Articular chondrocyte of knee joint (primary cell): ENCODE results near the gene PIK3C2A. TPM values are rescaled to one million over a fixed set of nuclear protein-coding genes. Genes with fewer than 3 reads are reported as not detected.

Experiments used
- total RNA-seq: library from RNA; depleted of rRNA; stranded (reverse); fragments of >200 nt; gene quantifications from 2 replicates; pipeline ENCODE4 v1.2.3, GENCODE V29; 2012

Gene PIK3C2A
- total RNA-seq = 55.8 and 59.2 TPM in 2 replicates

GRCh38 chr11:17207317-17208256 is at the start of gene PIK3C2A:
TSS of gene PIK3C2A (minus strand) at chr11:17207986. CDS start at chr11:17169741, 38,245 bp downstream.

Other genes with a start within 250 kb of the PIK3C2A start
- 0.52 and 0.65 TPM in 2 replicates for gene PLEKHA7, start 193.6 kb downstream of the PIK3C2A start, total RNA-seq
- gene RPS13, start 130.3 kb downstream of the PIK3C2A start, total RNA-seq = 956 and 1,253 TPM in 2 replicates
- gene NUCB2, start 68.8 kb upstream of the PIK3C2A start, total RNA-seq = 221 and 242 TPM in 2 replicates
- 6.4 and 14.4 TPM in 2 replicates for gene NCR3LG1, start 143.8 kb upstream of the PIK3C2A start, total RNA-seq
- gene KCNJ11, start 180.7 kb upstream of the PIK3C2A start, total RNA-seq = under 0.01 TPM in 1 of 2 replicates, not detected in the other